Upper lobe of right lung (tissue), 1 donor: ENCODE results near the gene MAGEH1. TPM values are rescaled to one million over a fixed set of nuclear protein-coding genes. Genes with fewer than 3 reads are reported as not detected.
"Not testable (repeated sequence)": the region's sequence is repeated elsewhere in the genome, so short reads cannot be mapped to it uniquely, and the experiment has no call there.

Source experiments
- ATAC-seq: fragments of 200-7000 bp; cut with Tn5 transposase; one replicate; pipeline ENCODE4 v1.9.1; 2020; ENCODE audit warnings: mild to moderate bottlenecking, moderate library complexity
- DNase-seq: peaks from one replicate; pipeline ENCODE4 v3.0.0-alpha.2; 2020
- H3K27ac ChIP-seq: fragments of 200-600 bp; one replicate; pipeline ENCODE4 v1.8.0; 2022
- H3K27me3 ChIP-seq: fragments of 200-600 bp; one replicate; pipeline ENCODE4 v1.8.0; 2022; ENCODE audit warnings: mild to moderate bottlenecking
- H3K36me3 ChIP-seq: fragments of 200-600 bp; one replicate; pipeline ENCODE4 v1.8.0; 2022
- H3K4me1 ChIP-seq: fragments of 200-600 bp; one replicate; pipeline ENCODE4 v1.8.0; 2022
- H3K4me3 ChIP-seq: fragments of 200-600 bp; one replicate; pipeline ENCODE4 v1.8.0; 2022; ENCODE audit warnings: mild to moderate bottlenecking
- H3K9me3 ChIP-seq: fragments of 200-600 bp; one replicate; pipeline ENCODE4 v1.8.0; 2022
- CTCF ChIP-seq: fragments of 200-600 bp; IDR thresholded peaks from one replicate; pipeline ENCODE4 v1.8.0; 2022; ENCODE audit warnings: antibody characterized with exemption
- intact Hi-C: fragments of 100-400 bp; cut with DNase I; formaldehyde crosslinking; loops from one replicate; pipeline ENCODE4 v1.11.0; 2022
- long read RNA-seq: library from polyadenylated mRNA; unstranded; transcript quantifications from one replicate; pipeline ENCODE4 v2.0.0, GENCODE V29; 2021
- total RNA-seq: library from RNA; stranded (reverse); fragmentation: NEBNext Ultra II Directional; extraction: Animal tissue kit (Norgen Biotek cat#: 25700); gene quantifications from one replicate; pipeline ENCODE4 v1.2.1, GENCODE V29; 2021
- donor health status: DM: no; HTN: yes; CAD: no; lungs with severe emphysema.

The MAGEH1 gene
- 27.2 TPM for total RNA-seq
- long read RNA-seq, transcript MAGEH1-201 (1 exons, 1,462 nt), result major isoform, 52 of 52 reads
- long read RNA-seq, partial matches to known transcripts, result 0 of 52 reads
- long read RNA-seq, other reads (novel, unspliced or antisense), result 0 of 52 reads

- Histone ChIP-seq H3K4me3 (peak within 1 kb of the TSS; percentile 70), H3K27ac (peak within 1 kb of the TSS; percentile 81), H3K9me3 (no peaks in the 10 kb centered on the region), H3K4me1 (no peaks in the 10 kb centered on the region), H3K27me3 (no peaks in the 10 kb centered on the region), H3K36me3 (no peaks in the 10 kb centered on the region)
- intact Hi-C loops, result no loop called here
- TF ChIP-seq CTCF, result no peak
- DNase-seq (peak; percentile 88), ATAC-seq (peak; percentile 99)
Measured at GRCh38 chrX:55451990-55452832, at the start of gene MAGEH1. Gene MAGEH1 (plus strand): TSS chrX:55452127. CDS start chrX:55452375, 248 bp downstream.

- H3K36me3 ChIP-seq, H3K4me1 ChIP-seq, H3K27me3 ChIP-seq, H3K4me3 ChIP-seq, H3K9me3 ChIP-seq, ATAC-seq, DNase-seq, H3K27ac ChIP-seq, intact Hi-C loops: not testable (repeated sequence)
Measured at GRCh38 chrX:55427079-55427478, 24.8 kb upstream of the MAGEH1 start.

- H3K4me3 ChIP-seq, DNase-seq, H3K27ac ChIP-seq, intact Hi-C loops, H3K4me1 ChIP-seq, ATAC-seq, H3K27me3 ChIP-seq, H3K9me3 ChIP-seq, H3K36me3 ChIP-seq: not testable (repeated sequence)
Measured at GRCh38 chrX:55443468-55443867, 8.5 kb upstream of the MAGEH1 start.

GRCh38 chrX:55450259-55450658, 1.7 kb upstream of the MAGEH1 start:
- Histone ChIP-seq H3K27ac (no peak overlapping the region), H3K27me3 (no peaks in the 10 kb centered on the region), H3K4me1 (no peaks in the 10 kb centered on the region), H3K4me3 (no peak overlapping the region), H3K9me3 (no peaks in the 10 kb centered on the region), H3K36me3 (no peaks in the 10 kb centered on the region)
- ATAC-seq (peak; percentile 43), DNase-seq (no peak)
- intact Hi-C loops, result no loop called here
- peak; percentile 18 for TF ChIP-seq CTCF

GRCh38 chrX:55451141-55451540, 786 bp upstream of the MAGEH1 start:
- TF ChIP-seq CTCF, result no peak
- no peaks in the 10 kb centered on the region for H3K4me1 ChIP-seq
- H3K27ac ChIP-seq, result peak overlapping the region; percentile 81
- H3K9me3 ChIP-seq, result no peaks in the 10 kb centered on the region
- ATAC-seq (no peak), DNase-seq (no peak)
- H3K27me3 ChIP-seq, result no peaks in the 10 kb centered on the region
- peak overlapping the region; percentile 70 for H3K4me3 ChIP-seq
- intact Hi-C loops, result no loop called here
- H3K36me3 ChIP-seq, result no peaks in the 10 kb centered on the region

GRCh38 chrX:55451626-55451989, 319 bp upstream of the MAGEH1 start:
- DNase-seq (no peak), ATAC-seq (peak; percentile 69)
- Histone ChIP-seq H3K9me3 (no peaks in the 10 kb centered on the region), H3K27ac (peak overlapping the region; percentile 81), H3K4me3 (peak overlapping the region; percentile 70), H3K4me1 (no peaks in the 10 kb centered on the region), H3K36me3 (no peaks in the 10 kb centered on the region), H3K27me3 (no peaks in the 10 kb centered on the region)
- TF ChIP-seq CTCF, result no peak
- intact Hi-C loops, result no loop called here
